HUES48 (cell line): ENCODE data around the gene MND1.

ENCODE experiments used
- H3K27ac ChIP-seq: one replicate; pipeline ENCODE4 v1.7.0; 2013; ENCODE audit warnings: low read depth, low read length, inconsistent platforms
- H3K27me3 ChIP-seq: 2 replicates; pipeline ENCODE4 v1.6.1; 2013; ENCODE audit warnings: mild to moderate bottlenecking, low read length; ENCODE audit not compliant: control insufficient read depth, insufficient read depth
- H3K36me3 ChIP-seq: 2 replicates; pipeline ENCODE4 v1.6.1; 2013; ENCODE audit warnings: low read length; ENCODE audit not compliant: control insufficient read depth, insufficient read depth
- H3K4me1 ChIP-seq: 2 replicates; pipeline ENCODE4 v1.6.1; 2013; ENCODE audit warnings: mild to moderate bottlenecking, low read length; ENCODE audit not compliant: control insufficient read depth, insufficient read depth
- H3K4me3 ChIP-seq: 2 replicates; pipeline ENCODE4 v1.5.1; 2013; ENCODE audit warnings: mild to moderate bottlenecking, low read depth, low read length
- H3K9ac ChIP-seq: 2 replicates; pipeline ENCODE4 v1.6.1; 2013; ENCODE audit warnings: mild to moderate bottlenecking, low read depth, low read length, moderate library complexity
- H3K9me3 ChIP-seq: 2 replicates; pipeline ENCODE4 v1.6.1; 2013; ENCODE audit warnings: low read length; ENCODE audit not compliant: control insufficient read depth, insufficient read depth

MND1 gene

DNA sequence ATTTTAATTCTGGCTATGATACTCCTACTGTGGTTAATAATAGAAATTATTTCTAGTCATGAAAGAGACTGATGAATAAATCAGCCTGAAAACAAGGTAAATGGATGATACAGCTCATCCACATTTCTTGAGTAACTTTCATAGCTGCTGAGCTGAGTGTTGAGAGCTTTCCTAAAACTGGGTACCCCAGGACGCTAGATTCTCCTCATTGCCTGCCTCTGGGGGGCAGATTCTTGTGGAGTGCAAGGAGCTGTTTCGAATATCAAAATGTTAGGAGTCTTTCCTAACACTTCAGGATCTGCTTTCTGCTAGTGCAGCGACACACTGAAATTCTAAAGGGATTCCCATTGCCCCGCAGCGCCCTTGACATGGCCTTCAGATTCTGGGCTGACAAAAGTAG, 2.1 kb downstream of the MND1 start:
- peak overlapping the region; percentile 87; the same call in 1 of the 2 replicates for H3K4me3 ChIP-seq
- peaks cover 16% of the 10 kb centered on the region for H3K36me3 ChIP-seq
- H3K4me1 ChIP-seq = peaks cover 28% of the 10 kb centered on the region
- H3K27ac ChIP-seq = peak overlapping the region; percentile 4
- no peaks in the 10 kb centered on the region for H3K9me3 ChIP-seq
- no peak overlapping the region for H3K9ac ChIP-seq
- no peaks in the 10 kb centered on the region for H3K27me3 ChIP-seq

DNA sequence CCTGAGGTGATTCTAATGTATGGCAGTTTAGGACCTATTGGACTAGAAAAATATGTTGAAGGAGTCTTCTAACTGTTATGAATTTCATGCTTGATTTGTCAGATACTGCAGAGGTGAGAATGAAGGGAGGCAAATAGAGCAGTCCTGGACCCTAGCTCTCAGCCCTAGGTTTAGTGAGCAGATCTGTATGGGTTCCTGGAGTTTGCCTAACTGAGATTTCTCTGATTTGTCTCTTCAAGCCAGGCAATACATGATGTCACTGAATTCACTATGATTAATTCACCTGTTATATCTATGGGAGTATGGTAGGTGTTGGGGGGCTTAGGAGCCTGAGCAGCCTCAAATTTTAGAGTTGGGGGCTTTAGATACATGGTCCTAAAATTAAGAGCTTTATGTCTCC, 2.6 kb downstream of the MND1 start:
- Histone ChIP-seq H3K4me3 (no peak overlapping the region), H3K36me3 (peaks cover 22% of the 10 kb centered on the region), H3K27me3 (no peaks in the 10 kb centered on the region), H3K27ac (no peak overlapping the region), H3K9ac (no peak overlapping the region), H3K9me3 (no peaks in the 10 kb centered on the region), H3K4me1 (peaks cover 28% of the 10 kb centered on the region)

DNA sequence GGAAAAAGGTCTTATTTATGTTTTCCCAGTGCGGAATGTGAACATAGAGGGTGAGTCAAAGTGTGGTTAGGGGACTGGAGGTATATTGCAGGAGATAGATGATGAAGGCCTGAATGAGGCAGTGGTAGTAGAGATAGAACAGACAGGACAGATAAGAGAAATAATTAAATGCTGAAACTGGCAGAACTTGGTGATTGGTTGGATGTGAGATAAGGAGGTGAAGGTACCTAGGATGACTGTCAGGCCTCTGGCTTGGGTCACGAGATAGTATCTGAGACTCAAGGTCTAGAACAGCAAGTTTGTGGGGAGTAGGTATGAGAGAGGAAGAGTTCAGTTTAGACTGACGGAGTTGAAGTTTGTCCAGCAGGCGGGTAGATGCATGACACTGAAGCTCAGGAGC, 3.5 kb downstream of the MND1 start:
- Histone ChIP-seq H3K9me3 (no peaks in the 10 kb centered on the region), H3K9ac (no peak overlapping the region), H3K4me3 (no peak overlapping the region), H3K27ac (no peak overlapping the region), H3K27me3 (no peaks in the 10 kb centered on the region), H3K4me1 (peaks cover 28% of the 10 kb centered on the region), H3K36me3 (peaks cover 28% of the 10 kb centered on the region)

DNA sequence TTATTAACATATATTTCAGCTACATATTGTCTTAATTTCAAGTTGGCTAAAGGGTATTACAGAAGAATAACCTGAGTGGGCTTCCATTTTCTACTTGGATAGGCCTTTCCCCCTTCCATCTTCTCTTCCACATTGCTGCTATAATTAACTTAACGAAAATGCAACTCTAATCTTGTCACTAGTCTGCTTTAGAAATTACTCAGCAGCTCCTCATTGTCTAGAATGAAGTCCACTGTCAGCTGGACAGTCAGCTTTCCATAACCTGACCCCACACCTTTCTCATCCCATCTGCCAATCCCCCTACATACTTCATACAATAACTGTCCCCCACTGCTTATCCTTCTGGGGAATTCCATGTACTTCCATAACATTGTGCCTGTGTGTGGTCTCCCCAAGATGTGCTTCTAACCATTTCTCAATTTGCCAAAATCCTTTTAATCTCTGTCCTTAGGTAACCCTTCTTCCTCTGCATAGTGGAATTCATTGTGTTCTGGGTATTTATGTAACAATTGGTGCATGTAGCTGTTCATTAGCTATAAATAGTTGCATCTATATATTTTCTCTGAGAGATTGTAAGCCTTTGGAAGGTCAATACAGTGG, 4.8 kb downstream of the MND1 start:
- no peaks in the 10 kb centered on the region for H3K27me3 ChIP-seq
- H3K9ac ChIP-seq = no peak overlapping the region
- no peak overlapping the region for H3K27ac ChIP-seq
- peaks cover 24% of the 10 kb centered on the region for H3K4me1 ChIP-seq
- peaks cover 29% of the 10 kb centered on the region for H3K36me3 ChIP-seq
- H3K9me3 ChIP-seq = no peaks in the 10 kb centered on the region
- H3K4me3 ChIP-seq = no peak overlapping the region

DNA sequence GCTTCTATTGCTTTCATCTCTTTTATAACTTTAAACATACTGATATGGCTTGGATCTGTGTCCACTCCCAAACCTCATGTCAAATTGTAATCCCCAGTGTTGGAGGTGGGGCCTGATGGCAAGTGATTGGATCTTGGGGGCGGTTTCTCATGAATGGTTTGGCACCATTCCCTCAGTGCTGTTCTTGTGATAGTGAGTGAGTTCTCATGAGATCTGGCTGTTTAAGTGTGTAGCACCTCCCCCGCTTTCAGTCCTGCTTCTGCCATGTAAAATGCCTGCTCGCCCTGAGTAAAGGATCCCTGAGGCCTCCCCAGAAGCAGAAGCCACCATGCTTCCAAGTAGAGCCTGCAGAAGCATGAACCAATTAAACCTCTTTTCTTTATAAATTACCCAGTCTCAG, 17.7 kb downstream of the MND1 start:
- Histone ChIP-seq H3K9ac (no peak overlapping the region), H3K9me3 (no peaks in the 10 kb centered on the region), H3K36me3 (peaks cover 56% of the 10 kb centered on the region), H3K27me3 (no peaks in the 10 kb centered on the region), H3K4me3 (no peak overlapping the region), H3K27ac (no peak overlapping the region), H3K4me1 (no peaks in the 10 kb centered on the region)

DNA sequence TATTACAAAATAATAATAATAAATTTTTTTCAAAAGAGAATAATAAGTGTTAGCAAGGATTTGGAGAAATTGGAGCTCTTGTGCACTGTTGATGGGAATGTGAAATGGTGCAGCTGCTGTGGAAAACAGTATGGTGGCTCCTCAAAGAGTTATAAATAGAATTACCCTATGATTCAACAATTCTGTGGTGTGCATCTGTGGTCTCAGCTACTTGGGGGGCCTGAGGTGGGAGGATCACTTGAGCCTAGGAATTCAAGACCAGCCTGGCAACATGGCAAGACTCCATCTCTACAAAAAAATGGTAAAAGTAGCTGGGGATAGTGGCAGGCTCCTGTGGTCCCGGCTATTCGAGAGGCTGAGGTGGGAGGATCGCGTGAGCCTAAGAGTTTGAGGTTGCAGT, 19.6 kb downstream of the MND1 start:
- H3K9me3 ChIP-seq = no peaks in the 10 kb centered on the region
- H3K27ac ChIP-seq = no peak overlapping the region
- no peak overlapping the region for H3K9ac ChIP-seq
- peaks cover 55% of the 10 kb centered on the region for H3K36me3 ChIP-seq
- H3K4me3 ChIP-seq = no peak overlapping the region
- no peaks in the 10 kb centered on the region for H3K4me1 ChIP-seq
- no peaks in the 10 kb centered on the region for H3K27me3 ChIP-seq

DNA sequence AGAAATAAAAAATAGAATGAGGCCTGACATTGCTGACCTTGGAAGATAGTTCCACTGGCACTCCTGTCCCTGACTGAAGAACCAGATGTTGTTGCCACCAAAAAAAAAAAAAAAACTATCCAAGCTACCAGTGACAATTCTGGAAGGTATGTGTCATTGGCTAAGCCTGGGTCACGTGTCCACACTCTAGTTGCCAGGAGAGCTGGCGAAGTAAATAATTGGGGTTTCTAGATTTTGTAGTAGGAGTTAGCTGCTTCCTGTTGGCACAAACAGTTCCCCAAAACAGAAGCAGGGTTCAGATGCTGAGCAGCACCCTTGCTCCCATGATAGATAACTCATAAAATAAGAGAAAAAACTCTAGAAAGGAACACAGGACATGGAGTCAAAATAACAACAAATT, 20.5 kb downstream of the MND1 start:
- Histone ChIP-seq H3K27ac (no peak overlapping the region), H3K27me3 (no peaks in the 10 kb centered on the region), H3K9ac (no peak overlapping the region), H3K4me3 (no peak overlapping the region), H3K9me3 (no peaks in the 10 kb centered on the region), H3K36me3 (peaks cover 59% of the 10 kb centered on the region), H3K4me1 (no peaks in the 10 kb centered on the region)

DNA sequence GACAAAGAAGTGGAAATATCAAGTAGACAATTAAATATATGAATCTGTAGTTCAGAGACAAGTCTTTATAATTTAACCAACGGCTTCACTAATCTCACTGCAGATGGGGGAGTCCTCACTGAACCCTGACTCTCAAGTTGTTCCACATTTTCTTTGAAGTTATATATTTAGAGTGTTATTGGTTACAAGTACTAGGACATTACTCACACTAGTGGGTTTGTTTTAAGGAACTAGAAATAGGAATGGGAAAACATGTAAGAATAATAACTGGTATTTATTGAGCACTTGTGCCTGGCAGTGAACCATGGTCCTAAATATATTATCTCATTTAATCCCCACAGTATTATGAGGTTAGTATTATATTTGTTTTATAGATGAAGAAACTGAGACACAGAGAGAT, 22.0 kb downstream of the MND1 start:
- Histone ChIP-seq H3K27ac (no peak overlapping the region), H3K36me3 (peaks cover 57% of the 10 kb centered on the region), H3K9me3 (no peaks in the 10 kb centered on the region), H3K4me1 (no peaks in the 10 kb centered on the region), H3K9ac (no peak overlapping the region), H3K4me3 (no peak overlapping the region), H3K27me3 (no peaks in the 10 kb centered on the region)

DNA sequence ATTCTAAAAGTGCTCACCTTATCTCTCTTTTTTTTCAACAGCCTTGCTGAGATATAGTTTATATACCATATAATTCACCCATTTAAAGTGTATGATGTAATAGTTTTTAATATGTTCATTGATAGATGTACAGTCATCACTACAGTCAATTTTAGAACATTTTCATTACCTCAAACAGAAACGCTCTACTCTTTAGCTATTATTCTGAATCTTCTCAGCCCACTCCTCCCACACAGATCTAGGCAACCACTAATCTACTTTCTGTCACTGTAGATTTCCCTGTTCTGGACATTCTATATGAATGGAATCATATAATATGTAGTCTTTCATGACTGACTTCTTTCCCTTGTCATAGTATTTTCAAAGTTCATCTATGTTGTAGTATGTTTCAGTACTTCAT, 22.6 kb downstream of the MND1 start:
- Histone ChIP-seq H3K27ac (no peak overlapping the region), H3K36me3 (peaks cover 62% of the 10 kb centered on the region), H3K9ac (no peak overlapping the region), H3K27me3 (no peaks in the 10 kb centered on the region), H3K9me3 (no peaks in the 10 kb centered on the region), H3K4me3 (no peak overlapping the region), H3K4me1 (no peaks in the 10 kb centered on the region)

DNA sequence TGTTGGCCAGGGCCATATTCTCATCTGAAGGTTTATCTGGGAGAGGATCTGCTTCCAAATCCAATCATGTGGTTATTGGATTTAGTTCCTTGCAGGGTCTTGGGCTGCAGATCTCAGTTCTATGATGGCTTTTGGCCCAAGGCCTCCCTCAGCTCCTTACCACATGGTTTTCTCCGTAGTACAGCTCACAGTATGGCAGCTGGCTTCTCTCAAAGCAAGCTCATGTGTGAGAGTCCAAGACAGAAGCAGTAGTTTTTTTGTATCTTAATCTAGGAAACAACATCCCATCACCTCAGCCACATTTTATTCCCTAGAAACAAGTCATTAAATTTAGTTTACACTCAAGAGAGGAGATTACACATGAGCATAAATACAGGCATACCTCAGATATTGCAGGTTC, 24.5 kb downstream of the MND1 start:
- Histone ChIP-seq H3K9ac (no peak overlapping the region), H3K9me3 (no peaks in the 10 kb centered on the region), H3K27me3 (no peaks in the 10 kb centered on the region), H3K36me3 (peaks cover 59% of the 10 kb centered on the region), H3K4me3 (no peak overlapping the region), H3K27ac (no peak overlapping the region), H3K4me1 (no peaks in the 10 kb centered on the region)

DNA sequence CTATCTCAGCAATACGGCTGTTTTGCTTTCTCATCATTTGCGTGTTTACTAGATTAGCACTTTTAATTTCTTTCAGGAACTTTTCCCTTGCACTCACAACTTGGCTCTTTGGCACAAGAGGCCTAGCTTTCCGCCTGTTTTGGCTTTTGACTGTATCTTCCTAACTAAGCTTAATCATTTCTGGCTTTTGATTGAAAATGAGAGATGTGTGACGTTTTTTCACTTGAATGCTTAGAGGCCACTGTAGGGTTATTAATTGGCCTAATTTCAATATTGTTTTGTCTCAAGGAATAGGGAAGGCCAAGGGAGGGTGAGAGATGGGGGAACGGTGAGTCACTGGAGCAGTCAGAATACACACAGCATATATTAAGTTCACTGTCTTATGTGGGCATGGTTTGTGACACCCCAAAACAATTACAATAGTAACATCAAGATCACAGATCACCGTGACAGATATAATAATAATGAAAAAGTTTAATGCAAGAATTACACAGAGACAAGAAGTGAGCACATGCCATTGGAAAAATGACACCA, 27.3 kb downstream of the MND1 start:
- Histone ChIP-seq H3K27me3 (no peaks in the 10 kb centered on the region), H3K4me3 (no peak overlapping the region), H3K36me3 (peaks cover 51% of the 10 kb centered on the region), H3K4me1 (no peaks in the 10 kb centered on the region), H3K9me3 (no peaks in the 10 kb centered on the region), H3K9ac (no peak overlapping the region), H3K27ac (no peak overlapping the region)
